H1 (cell line): ENCODE results near the gene SLC37A2. TPM values are rescaled to one million over a fixed set of nuclear protein-coding genes. Genes with fewer than 3 reads are reported as not detected.

ENCODE experiments used
- CTCF ChIA-PET: fragments of 300-600 bp; sonication (Branson Sonifier 250); formaldehyde crosslinking; loops from one replicate; lab custom pipeline; 2021; ENCODE audit not compliant: partially characterized antibody; lab: Charles Lee
- POLR2A ChIA-PET: fragments of 300-600 bp; sonication (Branson Sonifier 250); formaldehyde crosslinking; loops from one replicate; lab custom pipeline; 2021; ENCODE audit warnings: inconsistent platforms; ENCODE audit not compliant: partially characterized antibody; lab: Charles Lee
- DNase-seq, 2 experiments: peaks; one replicate each; pipeline versions ENCODE4 v3.0.0 to v3.0.0-alpha.2; 2010 to 2022; ENCODE audit warnings: low spot score in 2 of 2, low read depth in 1 of 2, mixed read lengths in 1 of 2
- FAIRE-seq: peaks from 2 replicates; lab custom pipeline; 2011; peaks lifted over from hg19 to GRCh38; lab: Jason Lieb, UNC
- H2AFZ ChIP-seq: 2 replicates; pipeline ENCODE4 v1.8.1; 2012; ENCODE audit warnings: low read length, inconsistent platforms
- H2AK5ac ChIP-seq: 2 replicates; pipeline ENCODE4 v1.6.1; 2013; ENCODE audit warnings: low read depth, low read length
- H2BK120ac ChIP-seq: replicated peaks from 2 replicates; pipeline ENCODE3; 2013; ENCODE audit warnings: low read depth, low read length, inconsistent platforms
- H2BK12ac ChIP-seq: 2 replicates; pipeline ENCODE4 v1.6.1; 2013; ENCODE audit warnings: low read depth, low read length
- H2BK15ac ChIP-seq: 2 replicates; pipeline ENCODE4 v1.6.1; 2013; ENCODE audit warnings: low read length
- H2BK20ac ChIP-seq: 2 replicates; pipeline ENCODE4 v1.6.1; 2013; ENCODE audit warnings: low read length
- H2BK5ac ChIP-seq: 2 replicates; pipeline ENCODE4 v1.6.1; 2013; ENCODE audit warnings: low read depth, low read length
- H3K14ac ChIP-seq: 2 replicates; pipeline ENCODE4 v1.6.1; 2013; ENCODE audit warnings: inconsistent platforms; ENCODE audit not compliant: insufficient read length
- H3K18ac ChIP-seq: 2 replicates; pipeline ENCODE4 v1.6.1; 2013; ENCODE audit warnings: low read length; ENCODE audit errors: extremely low read depth
- H3K23ac ChIP-seq: 2 replicates; pipeline ENCODE4 v1.6.1; 2013; ENCODE audit warnings: inconsistent platforms; ENCODE audit not compliant: insufficient read length
- H3K23me2 ChIP-seq: 2 replicates; pipeline ENCODE4 v1.6.1; 2013; ENCODE audit warnings: low read depth, low read length
- H3K27ac ChIP-seq: 2 replicates; pipeline ENCODE4 v1.6.1; 2011; ENCODE audit warnings: low read depth, low read length, inconsistent platforms
- H3K27me3 ChIP-seq, 4 experiments: replicated peaks in 1 of 4; 1 replicate in 1 of 4; 2 replicates in 3 of 4; pipeline versions ENCODE4 v1.6.1 to v1.8.1; 2011 to 2013; ENCODE audit warnings: low read length in 3 of 4, mild to moderate bottlenecking in 3 of 4, inconsistent platforms in 2 of 4, mixed read lengths in 2 of 4, moderate library complexity in 1 of 4; ENCODE audit not compliant: control insufficient read depth in 3 of 4, insufficient read depth in 3 of 4; ENCODE audit errors: extremely low read depth in 1 of 4
- H3K36me3 ChIP-seq, 4 experiments: 2 replicates each; pipeline versions ENCODE4 v1.6.1 to v1.8.1; 2011 to 2013; ENCODE audit warnings: mild to moderate bottlenecking in 4 of 4, low read length in 3 of 4, moderate library complexity in 2 of 4, control low read depth in 1 of 4, inconsistent platforms in 1 of 4; ENCODE audit not compliant: insufficient read depth in 4 of 4, control insufficient read depth in 2 of 4
- H3K4ac ChIP-seq: replicated peaks from 2 replicates; pipeline ENCODE3; 2013; ENCODE audit warnings: low read length, low read depth, mixed read lengths, inconsistent platforms; ENCODE audit not compliant: insufficient read length
- H3K4me1 ChIP-seq, 4 experiments: replicated peaks in 1 of 4; 1 replicate in 1 of 4; 2 replicates in 3 of 4; pipeline versions ENCODE4 v1.6.1 to v1.8.1; 2011 to 2013; ENCODE audit warnings: low read length in 3 of 4, inconsistent platforms in 2 of 4, mixed read lengths in 1 of 4; ENCODE audit not compliant: insufficient read depth in 4 of 4, control insufficient read depth in 3 of 4
- H3K4me2 ChIP-seq, 2 experiments: 2 replicates each; pipeline versions ENCODE4 v1.6.1 to v1.8.1; 2011 to 2013; ENCODE audit warnings: low read depth in 2 of 2, low read length in 2 of 2, control low read depth in 1 of 2, inconsistent platforms in 1 of 2, mild to moderate bottlenecking in 1 of 2; ENCODE audit not compliant: insufficient read depth in 1 of 2
- H3K4me3 ChIP-seq, 4 experiments: fragments of 200-600, 300-600 bp in 1 of 4; sonication (generic), shearing (Covaris generic), sonication (Bioruptor Twin) in 1 of 4; 2 replicates each; pipeline versions ENCODE4 v1.5.1 to v1.8.1; 2011 to 2016; ENCODE audit warnings: low read length in 4 of 4, low read depth in 3 of 4, control low read depth in 2 of 4, inconsistent platforms in 2 of 4, mild to moderate bottlenecking in 2 of 4, mixed read lengths in 1 of 4, moderate library complexity in 1 of 4; ENCODE audit not compliant: insufficient read depth in 2 of 4; ENCODE audit errors: extremely low read depth in 1 of 4
- H3K56ac ChIP-seq: replicated peaks from 2 replicates; pipeline ENCODE3; 2013; ENCODE audit warnings: low read depth, mild to moderate bottlenecking, mixed read lengths, low read length, inconsistent platforms; ENCODE audit not compliant: insufficient read length
- H3K79me1 ChIP-seq: 2 replicates; pipeline ENCODE4 v1.6.1; 2013; ENCODE audit warnings: low read depth, low read length, control low read depth
- H3K79me2 ChIP-seq, 2 experiments: 2 replicates each; pipeline versions ENCODE4 v1.6.1 to v1.8.1; 2012 to 2013; ENCODE audit warnings: low read length in 2 of 2, mild to moderate bottlenecking in 2 of 2, inconsistent platforms in 1 of 2; ENCODE audit not compliant: insufficient read depth in 2 of 2, control insufficient read depth in 1 of 2
- H3K9ac ChIP-seq, 4 experiments: replicated peaks in 1 of 4; 1 replicate in 1 of 4; 2 replicates in 3 of 4; pipeline versions ENCODE4 v1.6.1 to v1.8.1; 2011 to 2013; ENCODE audit warnings: low read depth in 3 of 4, low read length in 3 of 4, control low read depth in 2 of 4, mild to moderate bottlenecking in 2 of 4, moderate library complexity in 2 of 4, inconsistent platforms in 1 of 4; ENCODE audit errors: extremely low read depth in 1 of 4
- H3K9me3 ChIP-seq, 2 experiments: 2 replicates each; pipeline versions ENCODE4 v1.6.1 to v1.8.1; 2012 to 2013; ENCODE audit warnings: mild to moderate bottlenecking in 2 of 2, moderate library complexity in 2 of 2, control low read depth in 1 of 2, inconsistent platforms in 1 of 2, low read depth in 1 of 2, low read length in 1 of 2, mixed read lengths in 1 of 2; ENCODE audit not compliant: insufficient read depth in 2 of 2
- H4K20me1 ChIP-seq, 2 experiments: replicated peaks in 1 of 2; 2 replicates each; pipeline versions ENCODE3 to v1.8.1; 2011 to 2013; ENCODE audit warnings: inconsistent platforms in 2 of 2, low read length in 2 of 2, mild to moderate bottlenecking in 1 of 2; ENCODE audit not compliant: insufficient read depth in 2 of 2, control insufficient read depth in 1 of 2
- H4K5ac ChIP-seq: 2 replicates; pipeline ENCODE4 v1.6.1; 2013; ENCODE audit warnings: low read length, low read depth, mixed read lengths, inconsistent platforms; ENCODE audit not compliant: insufficient read length
- H4K8ac ChIP-seq: 2 replicates; pipeline ENCODE4 v1.8.0; 2013; ENCODE audit warnings: mild to moderate bottlenecking, moderate library complexity, low read length, inconsistent platforms; ENCODE audit not compliant: insufficient read depth; ENCODE audit errors: extremely low read depth
- H4K91ac ChIP-seq: replicated peaks from 2 replicates; pipeline ENCODE3; 2013; ENCODE audit warnings: low read length, mixed read lengths, inconsistent platforms; ENCODE audit not compliant: insufficient read length
- EZH2 ChIP-seq: fragments of 200-600 bp; sonication (generic); IDR thresholded peaks from 2 replicates; pipeline ENCODE4 v1.7.1; 2012; ENCODE audit warnings: low read depth, mild to moderate bottlenecking, moderate library complexity, low read length, inconsistent platforms; ENCODE audit not compliant: severe bottlenecking
- WGBS, 2 experiments: shearing (Covaris generic) in 1 of 2; methylation state at CpG; one replicate each; pipeline versions ENCODE4 v1.1.6 to v1.1.7; 2013 to 2015; ENCODE audit warnings: low lambda C conversion rate in 2 of 2, mixed read lengths in 2 of 2, inconsistent platforms in 1 of 2, low coverage in 1 of 2, missing lambda C conversion rate in 1 of 2; ENCODE audit not compliant: insufficient replicate concordance in 2 of 2, insufficient coverage in 1 of 2, insufficient read length in 1 of 2; ENCODE audit errors: extremely low coverage in 1 of 2, missing lambda C conversion rate in 1 of 2; 5-methylcytosine and 5-hydroxymethylcytosine counted together
- polyA plus RNA-seq, 7 experiments: library from polyadenylated mRNA; depleted of rRNA in 3 of 7; stranded (reverse) in 5 of 7; unstranded in 2 of 7; fragments of >200 nt in 5 of 7; fragments of 200-250 nt in 2 of 7; gene quantifications; 1 replicate in 5 of 7; 2 replicates in 1 of 7; 4 replicates in 1 of 7; pipeline versions ENCODE4 v1.2.1 to v1.2.3, GENCODE V29; 2011 to 2013; ENCODE audit warnings: missing spikeins in 2 of 7, mixed read lengths in 2 of 7
- total RNA-seq: library from RNA; stranded (reverse); fragmentation: NEBNext Ultra II Directional; extraction: Animal tissue kit (Norgen Biotek cat#: 25700); gene quantifications from 2 replicates; pipeline ENCODE4 v1.2.1, GENCODE V29; 2021
- TF ChIP-seq, protein P1 (sequence below): IDR thresholded peaks from 2 replicates; pipeline ENCODE4 v1.6.1; 2012; ENCODE audit warnings: inconsistent platforms

SLC37A2 gene
- total and polyA plus RNA-seq, 2 of the 8 experiments (the other 6 are each of a cell fraction or from before 2014, with no cell fraction given), result 1.3 to 1.9 TPM

DNA sequence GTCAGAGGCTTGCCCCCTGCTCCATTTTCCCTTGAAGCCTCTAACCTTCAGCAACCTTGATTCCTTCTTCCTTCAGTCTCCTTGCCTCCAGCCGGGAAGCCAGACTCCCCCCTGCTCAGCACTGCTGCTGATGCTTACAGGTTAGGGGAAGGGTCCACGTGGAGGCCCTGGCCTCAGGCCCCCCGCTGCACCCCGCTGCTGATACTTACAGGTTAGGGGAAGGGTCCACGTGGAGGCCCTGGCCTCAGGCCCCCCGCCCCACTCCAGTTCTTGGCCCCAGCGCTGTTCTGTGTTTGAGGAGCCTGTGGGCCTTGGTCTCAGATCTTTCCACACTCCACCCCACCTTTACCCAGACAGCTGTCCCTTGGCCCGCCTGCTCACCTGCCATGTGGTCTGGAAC, 75.9 kb downstream of the SLC37A2 start:
- H3K27ac ChIP-seq, result no peak overlapping the region

More for the DNA sequence above, 75.9 kb downstream of the SLC37A2 start:
- Histone ChIP-seq H4K8ac (no peak overlapping the region), H2BK15ac (no peak overlapping the region), H2AK5ac (no peak overlapping the region), H4K91ac (no peak overlapping the region), H3K79me1 (no peaks in the 10 kb centered on the region), H3K23ac (no peak overlapping the region), H4K20me1 (no peaks in the 10 kb centered on the region), H3K4me3 (no peak overlapping the region), H3K4ac (no peak overlapping the region), H3K4me2 (0 out of 4 replicates have a peak overlapping the region, but pooled peaks of 1 of the 2 experiments have one; percentile 37), H3K27me3 (peaks cover 5 to 40% (median 30%) of the 10 kb centered on the region in 4 experiments), H2AFZ (no peak overlapping the region), H3K9ac (no peak overlapping the region), H2BK12ac (no peak overlapping the region), H3K79me2 (no peaks in the 10 kb centered on the region; a peak in 1 of 4 replicates), H2BK120ac (no peak overlapping the region), H3K9me3 (no peaks in the 10 kb centered on the region), H2BK20ac (no peak overlapping the region), H3K18ac (no peak overlapping the region), H2BK5ac (no peak overlapping the region), H3K4me1 (peaks cover 10 to 28% (median 20%) of the 10 kb centered on the region in 4 experiments), H3K14ac (no peak overlapping the region), H4K5ac (no peak overlapping the region), H3K23me2 (no peaks in the 10 kb centered on the region), H3K36me3 (no peaks in the 10 kb centered on the region), H3K56ac (no peak overlapping the region)
- ChIA-PET POLR2A (no interaction called here), CTCF (interaction anchor here (0.6 to 9.0 kb wide), 12 partner anchors 15 to 997 kb away, joined by 3 to 148 read pairs (median 9); partner anchors contain the start of gene TMEM218)
- TF ChIP-seq EZH2, result peak; percentile 27
- TF ChIP-seq, protein P1, sequence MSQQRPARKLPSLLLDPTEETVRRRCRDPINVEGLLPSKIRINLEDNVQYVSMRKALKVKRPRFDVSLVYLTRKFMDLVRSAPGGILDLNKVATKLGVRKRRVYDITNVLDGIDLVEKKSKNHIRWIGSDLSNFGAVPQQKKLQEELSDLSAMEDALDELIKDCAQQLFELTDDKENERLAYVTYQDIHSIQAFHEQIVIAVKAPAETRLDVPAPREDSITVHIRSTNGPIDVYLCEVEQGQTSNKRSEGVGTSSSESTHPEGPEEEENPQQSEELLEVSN, result no peak
- 75% methylated on average over 4 of the region's 8 CpGs; no CpG with 5 or more reads in 1 of the 2 experiments for WGBS, 2 experiments
- FAIRE-seq (no peak), DNase-seq (no peak)
